ENCODE data around the gene PAX9. TPM values are rescaled to one million over a fixed set of nuclear protein-coding genes. Genes with fewer than 3 reads are reported as not detected.

The PAX9 gene
- total RNA-seq, 4 donors from 2014 or later, result 1.3 to 6.0 (median 3.2) TPM

DNA sequence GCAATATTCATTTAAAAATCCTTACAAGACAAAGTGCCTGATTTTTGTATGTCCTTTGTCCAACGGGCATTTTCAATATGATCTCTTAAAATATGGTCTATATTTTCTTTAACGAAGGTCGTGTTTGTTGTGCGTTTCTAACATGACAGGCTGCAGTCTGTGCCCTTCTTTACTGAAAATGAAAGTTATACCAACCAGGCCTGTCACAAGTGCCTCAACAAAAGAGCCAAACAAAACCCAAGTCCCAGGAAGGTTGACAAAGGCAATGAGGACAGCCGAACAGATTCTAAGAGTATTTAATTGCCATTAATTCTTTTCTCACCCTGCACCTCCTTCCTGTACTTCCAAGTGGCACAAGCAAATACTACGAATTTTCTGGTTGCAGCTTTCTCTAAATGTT lies 13.9 kb downstream of the PAX9 start:
- Histone ChIP-seq H3K27ac (no peak overlapping the region), H3K27me3 (peaks cover 0 to 42% of the 10 kb centered on the region in 2 donors), H3K36me3 (no peaks in the 10 kb centered on the region), H3K9me3 (no peaks in the 10 kb centered on the region), H3K4me3 (no peak overlapping the region), H3K4me1 (no peaks in the 10 kb centered on the region)
- DNase-seq (ENCODE audit: low spot score in 2 of 2), result no peak
- no peak for TF ChIP-seq EP300 (IDR thresholded peaks at IDR 0.05)
- TF ChIP-seq POLR2A (IDR thresholded peaks at IDR 0.05), result no peak
- TF ChIP-seq, protein P1, sequence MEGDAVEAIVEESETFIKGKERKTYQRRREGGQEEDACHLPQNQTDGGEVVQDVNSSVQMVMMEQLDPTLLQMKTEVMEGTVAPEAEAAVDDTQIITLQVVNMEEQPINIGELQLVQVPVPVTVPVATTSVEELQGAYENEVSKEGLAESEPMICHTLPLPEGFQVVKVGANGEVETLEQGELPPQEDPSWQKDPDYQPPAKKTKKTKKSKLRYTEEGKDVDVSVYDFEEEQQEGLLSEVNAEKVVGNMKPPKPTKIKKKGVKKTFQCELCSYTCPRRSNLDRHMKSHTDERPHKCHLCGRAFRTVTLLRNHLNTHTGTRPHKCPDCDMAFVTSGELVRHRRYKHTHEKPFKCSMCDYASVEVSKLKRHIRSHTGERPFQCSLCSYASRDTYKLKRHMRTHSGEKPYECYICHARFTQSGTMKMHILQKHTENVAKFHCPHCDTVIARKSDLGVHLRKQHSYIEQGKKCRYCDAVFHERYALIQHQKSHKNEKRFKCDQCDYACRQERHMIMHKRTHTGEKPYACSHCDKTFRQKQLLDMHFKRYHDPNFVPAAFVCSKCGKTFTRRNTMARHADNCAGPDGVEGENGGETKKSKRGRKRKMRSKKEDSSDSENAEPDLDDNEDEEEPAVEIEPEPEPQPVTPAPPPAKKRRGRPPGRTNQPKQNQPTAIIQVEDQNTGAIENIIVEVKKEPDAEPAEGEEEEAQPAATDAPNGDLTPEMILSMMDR (IDR thresholded peaks at IDR 0.05), result no peak
- 63 to 67% methylated on average over 6 of the region's 6 CpGs for WGBS, 2 donors

DNA sequence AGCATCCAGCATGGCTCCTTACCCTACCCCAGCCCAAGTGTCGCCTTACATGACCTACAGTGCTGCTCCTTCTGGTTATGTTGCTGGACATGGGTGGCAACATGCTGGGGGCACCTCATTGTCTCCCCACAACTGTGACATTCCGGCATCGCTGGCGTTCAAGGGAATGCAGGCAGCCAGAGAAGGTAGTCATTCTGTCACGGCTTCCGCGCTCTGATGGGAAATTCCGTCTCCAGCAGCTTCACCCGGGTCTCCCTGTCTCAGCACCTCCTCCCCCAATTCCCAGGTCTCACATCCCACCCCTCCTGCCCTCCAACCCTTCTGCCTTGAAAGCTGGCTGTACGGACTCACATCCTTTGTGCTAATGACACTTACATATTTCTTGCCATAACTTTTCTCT lies 14.6 kb downstream of the PAX9 start:
- H3K4me1 ChIP-seq, result no peaks in the 10 kb centered on the region
- no peak overlapping the region for H3K27ac ChIP-seq
- H3K4me3 ChIP-seq, result no peak overlapping the region
- H3K36me3 ChIP-seq, result no peaks in the 10 kb centered on the region
- 29 to 35% methylated on average over 10 of the region's 10 CpGs for WGBS, 2 donors
- H3K9me3 ChIP-seq, result no peaks in the 10 kb centered on the region
- H3K27me3 ChIP-seq, result peaks cover 0 to 36% of the 10 kb centered on the region in 2 donors
- no peak for DNase-seq (ENCODE audit: low spot score in 2 of 2)
- TF ChIP-seq, protein P1 (IDR thresholded peaks at IDR 0.05), result no peak
- TF ChIP-seq EP300 (IDR thresholded peaks at IDR 0.05), result no peak
- no peak for TF ChIP-seq POLR2A (IDR thresholded peaks at IDR 0.05)

DNA sequence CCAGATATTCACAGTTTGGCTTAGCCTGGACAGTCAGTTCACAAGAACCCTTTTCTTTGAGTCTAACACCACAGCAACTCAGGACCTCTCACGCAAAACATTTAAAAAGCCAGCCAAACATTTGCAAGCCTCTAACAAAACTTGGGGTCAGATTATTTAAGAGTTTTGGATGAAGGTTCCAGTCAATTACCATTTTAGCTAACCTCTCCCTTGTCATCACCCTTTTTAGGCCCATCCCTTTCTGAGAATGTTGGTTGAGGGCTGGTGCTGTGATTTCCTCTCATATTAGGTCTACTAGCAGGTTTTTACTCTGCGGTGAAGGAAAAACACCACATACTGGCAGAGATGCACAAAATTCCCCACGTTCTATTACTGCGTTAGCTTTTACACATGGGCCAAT lies 20.7 kb downstream of the PAX9 start:
- 90 to 96% methylated on average over 4 of the region's 4 CpGs for WGBS, 2 donors
- DNase-seq (ENCODE audit: low spot score in 2 of 2), result no peak

DNA sequence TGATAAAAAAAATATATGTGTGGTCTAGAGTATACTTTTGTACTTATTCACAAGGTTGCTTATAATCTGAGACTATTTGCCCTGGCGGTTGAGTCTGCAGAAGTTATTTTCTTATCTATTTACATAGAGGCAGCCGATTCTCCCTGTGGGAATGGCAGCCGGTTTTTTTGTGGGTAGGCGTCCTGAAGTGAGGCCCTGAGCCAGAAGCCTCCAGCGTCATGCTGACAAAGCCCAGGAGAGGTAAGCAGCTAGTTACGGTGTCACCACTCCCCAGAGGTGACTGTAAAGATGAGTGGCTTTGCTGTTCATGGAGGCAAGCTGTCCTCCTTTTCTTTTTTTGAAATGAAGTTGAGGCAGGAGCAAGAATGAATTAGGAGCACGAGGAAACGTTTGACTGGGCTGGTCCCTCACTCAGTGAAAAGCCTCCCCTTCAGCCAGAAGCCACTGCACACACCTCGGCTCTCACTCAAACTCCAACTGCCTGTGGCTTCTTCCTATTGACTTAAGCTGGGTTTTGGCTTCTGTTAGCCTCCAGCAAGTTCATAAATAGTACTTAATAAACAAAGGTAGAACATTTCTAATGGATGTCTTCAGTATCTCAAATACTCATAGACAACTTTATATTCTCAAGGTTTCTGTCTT lies 21.5 kb downstream of the PAX9 start:
- H3K4me1 ChIP-seq, result no peaks in the 10 kb centered on the region
- 46 to 47% methylated on average over 9 of the region's 9 CpGs for WGBS, 2 donors
- no peak overlapping the region for H3K27ac ChIP-seq
- no peaks in the 10 kb centered on the region for H3K27me3 ChIP-seq
- H3K9me3 ChIP-seq, result no peaks in the 10 kb centered on the region
- DNase-seq (ENCODE audit: low spot score in 2 of 2), result no peak
- no peaks in the 10 kb centered on the region for H3K36me3 ChIP-seq
- H3K4me3 ChIP-seq, result no peak overlapping the region
- no peak for TF ChIP-seq POLR2A (IDR thresholded peaks at IDR 0.05)
- no peak for TF ChIP-seq EP300 (IDR thresholded peaks at IDR 0.05)
- TF ChIP-seq, protein P1 (IDR thresholded peaks at IDR 0.05), result no peak

More for the DNA sequence above, 20.7 kb downstream of the PAX9 start:
- Histone ChIP-seq H3K27ac (no peak overlapping the region), H3K27me3 (no peaks in the 10 kb centered on the region), H3K4me3 (no peak overlapping the region), H3K4me1 (no peaks in the 10 kb centered on the region), H3K36me3 (no peaks in the 10 kb centered on the region), H3K9me3 (no peaks in the 10 kb centered on the region)
- TF ChIP-seq, protein P1 (IDR thresholded peaks at IDR 0.05), result no peak
- TF ChIP-seq POLR2A (IDR thresholded peaks at IDR 0.05) (no peak), EP300 (IDR thresholded peaks at IDR 0.05) (no peak)

DNA sequence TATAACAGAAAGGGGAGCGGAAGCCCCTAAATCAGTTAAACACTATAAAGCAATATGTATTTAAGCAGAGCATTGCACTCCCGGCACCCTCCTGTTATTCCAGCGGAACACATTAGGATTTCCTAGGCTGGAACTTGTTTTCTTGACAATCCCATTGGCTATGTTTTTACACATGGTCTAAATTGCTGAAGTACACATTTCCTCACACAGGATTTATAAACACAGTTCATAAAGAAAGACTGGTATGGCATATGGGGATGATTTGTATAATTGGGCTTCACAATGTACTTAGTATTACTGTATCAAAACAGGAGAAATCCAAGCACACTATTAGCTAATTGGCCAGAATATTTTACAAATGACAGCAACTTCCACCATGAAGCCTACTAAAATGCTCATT lies 23.3 kb downstream of the PAX9 start:
- WGBS, 2 donors, result 88 to 90% methylated on average over 3 of the region's 3 CpGs
- no peaks in the 10 kb centered on the region for H3K36me3 ChIP-seq
- no peaks in the 10 kb centered on the region for H3K4me1 ChIP-seq
- no peak for DNase-seq (ENCODE audit: low spot score in 2 of 2)
- no peaks in the 10 kb centered on the region for H3K9me3 ChIP-seq
- H3K4me3 ChIP-seq, result no peak overlapping the region
- no peak for TF ChIP-seq POLR2A (IDR thresholded peaks at IDR 0.05)
- TF ChIP-seq EP300 (IDR thresholded peaks at IDR 0.05), result no peak
- TF ChIP-seq, protein P1 (IDR thresholded peaks at IDR 0.05), result no peak
- H3K27me3 ChIP-seq, result no peaks in the 10 kb centered on the region
- H3K27ac ChIP-seq, result no peak overlapping the region

Measured in tibial nerve (tissue), 4 donors.